GM23248 (cell line): ENCODE data around the gene P4HA3.

ENCODE experiments used
- EZH2 ChIP-seq: fragments of 200-600 bp; sonication (generic); IDR thresholded peaks from 2 replicates; pipeline ENCODE4 v1.6.1; 2018; ENCODE audit warnings: antibody characterized with exemption, mild to moderate bottlenecking; ENCODE audit not compliant: insufficient read depth, poor library complexity, severe bottlenecking
- EZH2phosphoT487 ChIP-seq: fragments of 200-600 bp; sonication (generic); IDR thresholded peaks from 2 replicates; pipeline ENCODE4 v1.6.1; 2018; ENCODE audit warnings: antibody characterized with exemption, moderate library complexity, mild to moderate bottlenecking, low read depth; ENCODE audit not compliant: insufficient read depth

- TF ChIP-seq EZH2 (no peak), EZH2phosphoT487 (no peak)
Observed at GRCh38 chr11:74279256-74279655, 32.2 kb downstream of the P4HA3 start.
